ENCODE results near the gene GAL3ST2. TPM values are rescaled to one million over a fixed set of nuclear protein-coding genes. Genes with fewer than 3 reads are reported as not detected.
"Not testable (repeated sequence)": the region's sequence is repeated elsewhere in the genome, so short reads cannot be mapped to it uniquely, and the experiment has no call there.

The GAL3ST2 gene
- total RNA-seq, 1 donor from 2014 or later, result 1.3 TPM

DNA sequence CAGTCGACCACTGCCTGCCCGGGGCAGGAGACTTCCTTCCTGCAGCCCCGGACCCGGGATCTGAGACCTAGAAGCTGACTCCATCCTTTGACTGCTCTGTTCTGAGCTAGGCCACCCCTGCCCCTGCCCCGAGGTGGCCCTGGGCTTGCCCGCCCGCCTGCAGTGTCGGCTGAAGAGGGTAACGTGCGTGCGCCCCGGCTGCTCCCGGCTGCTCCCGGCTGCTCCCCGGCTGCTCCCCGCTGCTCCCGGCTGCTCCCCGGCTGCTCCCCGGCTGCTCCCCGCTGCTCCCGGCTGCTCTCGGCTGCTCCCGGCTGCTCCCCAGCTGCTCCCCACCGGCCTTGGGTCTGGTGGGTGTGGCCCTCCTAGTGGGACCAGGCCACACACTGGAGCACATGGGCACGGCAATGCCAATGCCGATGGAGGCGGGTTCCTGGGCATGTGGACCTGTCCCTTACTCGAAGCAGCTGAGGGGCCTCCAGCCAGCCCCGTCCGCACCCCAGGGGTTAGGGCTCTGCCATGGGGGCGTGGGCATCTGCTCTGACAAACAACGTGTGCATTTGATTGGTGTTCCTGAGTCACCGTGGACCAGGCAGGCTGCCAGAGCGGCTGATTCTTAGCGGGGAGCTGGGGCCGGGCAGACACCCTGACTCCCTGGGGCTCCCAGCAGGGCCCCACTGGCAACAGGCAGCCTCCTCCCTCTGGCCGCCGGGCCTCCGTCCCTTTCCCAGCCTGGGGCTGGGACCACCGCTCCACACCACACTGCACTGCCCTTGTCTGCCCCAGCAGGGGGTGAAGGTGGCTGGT lies 2.0 kb upstream of the GAL3ST2 start:
- Mint-ChIP-seq H3K27me3 (ENCODE audit: low read depth) (no peaks in the 10 kb centered on the region), H3K4me1 (ENCODE audit: low read depth) (peaks cover 5% of the 10 kb centered on the region), H3K9me3 (no peaks in the 10 kb centered on the region), H3K36me3 (ENCODE audit: low read depth) (no peaks in the 10 kb centered on the region), H3K4me3 (ENCODE audit: low read depth) (no peak overlapping the region), H3K27ac (no peak overlapping the region)
- DNase-seq (ENCODE audit: low spot score), result no peak
- intact Hi-C loops (cut with micrococcal nuclease), result no loop called here

DNA sequence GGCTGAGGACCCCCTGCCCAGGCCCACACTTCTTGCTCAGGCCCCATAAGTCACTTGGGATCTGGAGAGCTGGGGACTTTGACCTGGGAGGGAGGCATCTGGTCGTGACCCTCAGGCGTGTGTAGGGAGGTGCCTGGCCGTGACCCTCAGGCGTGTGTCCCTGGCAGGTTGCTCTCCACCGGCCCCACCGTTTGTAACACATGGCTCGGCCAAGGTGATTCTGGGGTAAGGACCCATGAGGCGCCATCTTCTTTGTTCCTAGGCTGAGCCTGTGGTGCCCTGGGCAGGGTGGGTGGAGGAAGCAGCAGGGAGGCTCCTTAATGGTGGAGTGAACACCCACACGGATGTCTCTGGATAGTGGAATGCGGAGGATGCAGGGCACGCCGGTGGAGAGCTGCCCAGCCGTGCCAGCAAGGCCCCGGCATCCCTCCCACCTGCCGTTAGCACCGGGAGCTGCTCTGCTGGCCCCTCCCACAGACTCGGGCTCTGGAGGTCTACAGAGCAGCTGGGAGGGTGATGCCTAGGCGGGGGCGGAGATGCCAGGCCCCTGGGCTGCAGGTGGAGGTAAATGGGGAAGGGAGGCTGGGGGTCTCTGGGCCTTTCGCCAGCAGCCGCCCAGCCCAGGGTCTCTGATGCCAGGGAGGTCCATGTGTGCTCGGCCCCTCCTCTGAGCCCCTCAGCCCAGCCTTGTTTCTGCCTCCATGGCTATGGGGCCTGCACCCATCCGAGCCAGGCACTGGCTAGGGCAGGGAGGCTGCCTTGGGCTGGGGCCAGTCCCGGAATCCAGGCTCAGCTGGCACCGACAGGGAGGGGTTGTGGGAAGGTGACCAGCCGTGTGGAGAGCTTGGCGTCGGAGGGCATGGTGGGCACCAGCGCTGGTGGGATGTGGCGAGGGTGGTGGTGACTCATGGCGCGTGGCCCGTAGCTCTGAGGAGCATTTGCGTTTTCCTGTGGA lies 1.1 kb upstream of the GAL3ST2 start:
- intact Hi-C loops (cut with micrococcal nuclease), result no loop called here
- peaks cover 5% of the 10 kb centered on the region for H3K4me1 Mint-ChIP-seq (ENCODE audit: low read depth)
- peaks cover under 1% of the 10 kb centered on the region for H3K9me3 Mint-ChIP-seq
- no peak overlapping the region for H3K27ac Mint-ChIP-seq
- H3K4me3 Mint-ChIP-seq (ENCODE audit: low read depth), result no peak overlapping the region
- no peaks in the 10 kb centered on the region for H3K27me3 Mint-ChIP-seq (ENCODE audit: low read depth)
- no peaks in the 10 kb centered on the region for H3K36me3 Mint-ChIP-seq (ENCODE audit: low read depth)
- no peak for DNase-seq (ENCODE audit: low spot score)

DNA sequence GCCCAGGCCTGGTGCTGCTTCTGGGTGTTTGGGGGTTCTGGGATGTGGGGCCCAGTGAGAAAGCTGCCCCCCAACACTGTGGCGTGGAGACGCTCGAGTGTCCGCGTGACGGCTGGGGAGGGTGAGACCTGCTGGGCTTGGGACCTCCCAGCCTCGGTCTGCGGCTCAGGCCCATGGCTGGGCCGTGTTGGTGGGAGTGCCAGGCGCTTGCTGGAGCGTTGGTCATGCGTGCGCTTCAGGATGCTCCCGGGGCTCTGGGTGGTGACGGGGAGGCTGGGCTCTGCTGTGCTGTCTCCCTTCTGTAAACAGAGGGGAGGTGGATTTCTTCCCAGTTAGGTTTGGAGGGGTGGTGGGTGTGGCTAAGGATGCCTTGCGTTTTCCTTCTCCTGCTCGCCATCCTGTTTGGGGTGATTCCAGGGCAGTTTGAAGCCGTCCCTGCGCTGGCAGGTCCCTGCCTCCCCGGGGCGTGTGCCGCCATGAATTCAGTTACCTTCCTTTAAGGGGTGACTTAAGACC lies 606 bp downstream of the GAL3ST2 start:
- Mint-ChIP-seq H3K4me3 (ENCODE audit: low read depth) (no peak overlapping the region), H3K9me3 (peaks cover 9% of the 10 kb centered on the region)
- no peak for DNase-seq (ENCODE audit: low spot score)

DNA sequence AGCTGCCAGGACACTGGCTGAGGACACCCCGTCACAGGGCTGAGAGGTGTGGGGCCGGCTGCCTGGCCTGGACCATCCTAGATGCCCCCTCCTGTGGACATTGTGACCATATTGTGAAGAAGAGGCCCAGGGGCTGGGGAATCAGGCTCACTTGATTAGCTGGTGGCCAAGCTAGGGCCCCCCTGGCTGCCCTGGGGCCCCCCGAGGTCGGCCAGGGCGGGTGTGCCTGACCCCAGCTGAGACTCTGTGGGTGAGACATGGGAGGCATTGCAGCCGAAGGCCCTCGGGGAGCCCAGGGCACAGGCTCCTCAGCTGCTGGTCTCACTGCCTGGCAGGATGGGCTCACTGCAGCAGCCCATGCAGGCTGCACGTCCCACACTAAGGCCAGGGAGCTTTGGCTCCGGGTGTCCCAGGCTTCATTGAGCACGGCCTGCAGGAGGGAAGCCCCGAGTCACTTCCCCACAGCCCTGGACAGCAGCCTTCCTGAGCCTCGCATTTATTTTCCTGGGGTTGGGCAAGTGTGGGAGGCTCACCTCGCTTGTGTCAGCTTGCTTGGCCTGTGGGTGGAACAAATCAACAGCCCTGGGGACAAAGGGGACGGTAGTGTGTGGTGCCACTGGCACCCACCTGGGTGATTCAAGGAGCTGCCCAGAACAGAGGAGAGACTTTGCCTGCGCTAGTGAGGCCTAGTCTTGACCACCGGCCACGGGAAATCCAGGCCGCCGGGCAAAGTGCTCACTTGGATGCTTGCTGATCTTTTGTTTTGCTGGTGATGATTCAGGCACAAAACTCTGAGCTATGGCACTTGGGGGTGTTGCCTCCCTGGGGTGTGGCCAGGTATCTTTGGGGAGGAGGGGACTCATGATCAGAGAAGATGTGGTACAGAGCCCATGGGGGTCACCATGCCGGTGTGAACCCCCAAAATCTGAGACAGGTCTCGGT lies 1.3 kb downstream of the GAL3ST2 start:
- intact Hi-C loops (cut with micrococcal nuclease), result no loop called here
- no peak for DNase-seq (ENCODE audit: low spot score)
- H3K4me1 Mint-ChIP-seq (ENCODE audit: low read depth), result no peaks in the 10 kb centered on the region
- H3K4me3 Mint-ChIP-seq (ENCODE audit: low read depth), result no peak overlapping the region
- H3K27ac Mint-ChIP-seq, result no peak overlapping the region
- no peaks in the 10 kb centered on the region for H3K36me3 Mint-ChIP-seq (ENCODE audit: low read depth)
- no peaks in the 10 kb centered on the region for H3K27me3 Mint-ChIP-seq (ENCODE audit: low read depth)
- peaks cover 12% of the 10 kb centered on the region for H3K9me3 Mint-ChIP-seq

More for the DNA sequence above, 606 bp downstream of the GAL3ST2 start:
- peaks cover under 1% of the 10 kb centered on the region for H3K4me1 Mint-ChIP-seq (ENCODE audit: low read depth)
- no peak overlapping the region for H3K27ac Mint-ChIP-seq
- H3K36me3 Mint-ChIP-seq (ENCODE audit: low read depth), result no peaks in the 10 kb centered on the region
- H3K27me3 Mint-ChIP-seq (ENCODE audit: low read depth), result no peaks in the 10 kb centered on the region
- intact Hi-C loops (cut with micrococcal nuclease), result no loop called here

DNA sequence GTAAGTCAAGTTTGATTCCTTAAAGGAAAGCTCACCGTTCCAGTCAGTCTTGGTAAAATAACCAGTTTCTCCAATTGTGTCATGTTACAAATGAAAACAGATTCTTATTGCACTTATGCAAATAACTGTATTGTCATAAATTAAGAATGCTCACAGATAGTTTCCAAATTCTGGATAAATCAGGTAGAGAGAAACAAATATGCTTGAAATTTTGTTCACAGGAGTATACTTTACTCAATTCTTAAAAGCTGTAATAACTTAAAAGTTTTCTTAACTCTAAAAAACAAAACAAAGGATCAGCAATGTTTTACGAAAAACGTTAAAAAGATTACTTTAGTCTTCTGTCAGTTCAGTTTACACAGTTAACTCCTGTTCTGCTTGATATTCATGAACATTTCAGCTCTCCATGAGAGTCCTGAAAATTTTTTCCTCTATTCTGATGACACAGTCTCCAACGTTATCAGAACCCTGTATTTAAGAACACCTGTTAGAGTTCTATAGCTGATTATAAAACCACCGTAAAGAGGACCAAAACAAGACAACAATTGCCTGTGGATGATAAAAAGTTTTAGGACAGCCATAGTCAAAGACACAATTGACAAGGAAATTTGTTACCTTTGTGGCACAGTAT lies 4.4 kb downstream of the GAL3ST2 start:
- no peaks in the 10 kb centered on the region for H3K36me3 Mint-ChIP-seq (ENCODE audit: low read depth)
- no peaks in the 10 kb centered on the region for H3K27me3 Mint-ChIP-seq (ENCODE audit: low read depth)
- no peak overlapping the region for H3K27ac Mint-ChIP-seq
- DNase-seq (ENCODE audit: low spot score), result no peak
- peaks cover 16% of the 10 kb centered on the region for H3K9me3 Mint-ChIP-seq
- intact Hi-C loops (cut with micrococcal nuclease), result no loop called here
- H3K4me3 Mint-ChIP-seq (ENCODE audit: low read depth), result no peak overlapping the region
- H3K4me1 Mint-ChIP-seq (ENCODE audit: low read depth), result no peaks in the 10 kb centered on the region

DNA sequence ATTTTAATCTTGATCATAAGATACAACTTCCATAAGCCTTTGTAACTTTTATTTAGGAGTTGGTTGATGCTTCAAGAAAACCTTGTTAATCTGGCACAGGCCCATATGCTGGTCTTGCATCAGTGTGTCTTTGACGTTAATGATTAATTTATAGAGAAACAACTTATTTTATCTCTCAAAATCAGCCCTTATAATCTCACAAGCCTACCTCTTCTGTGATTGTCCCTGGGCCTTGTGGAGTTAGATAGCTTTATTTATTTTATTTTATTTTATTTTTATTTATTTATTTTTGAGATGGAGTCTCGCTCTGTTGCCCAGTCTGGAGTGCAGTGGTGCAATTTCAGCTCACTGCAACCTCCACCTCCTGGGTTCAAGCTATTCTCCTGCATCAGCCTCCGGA lies 5.4 kb downstream of the GAL3ST2 start:
- H3K27ac Mint-ChIP-seq; H3K36me3 Mint-ChIP-seq (ENCODE audit: low read depth); DNase-seq (ENCODE audit: low spot score); H3K4me3 Mint-ChIP-seq (ENCODE audit: low read depth); H3K4me1 Mint-ChIP-seq (ENCODE audit: low read depth); H3K27me3 Mint-ChIP-seq (ENCODE audit: low read depth); intact Hi-C loops (cut with micrococcal nuclease): not testable (repeated sequence)
- H3K9me3 Mint-ChIP-seq, result peaks cover 19% of the 10 kb centered on the region

DNA sequence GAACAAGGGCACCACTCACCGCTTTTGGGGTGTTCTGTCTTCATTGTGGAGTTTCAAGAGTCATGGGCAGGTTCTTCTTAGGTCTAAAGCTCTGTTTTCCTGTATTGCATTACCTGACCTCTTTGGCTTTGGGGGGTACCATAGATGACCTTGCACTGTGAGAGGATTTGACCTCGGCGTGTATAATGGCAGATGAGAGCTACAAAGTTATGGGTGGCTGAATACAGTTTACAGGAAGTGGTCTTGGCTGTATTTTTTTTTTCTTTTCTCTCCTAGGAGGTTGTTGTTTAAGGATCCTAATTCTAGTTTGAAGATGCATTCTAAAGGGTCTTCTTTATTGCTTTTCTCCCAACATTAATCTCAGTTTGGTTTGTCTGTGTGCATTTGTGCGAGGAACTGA lies 11.5 kb downstream of the GAL3ST2 start:
- peaks cover 11% of the 10 kb centered on the region for H3K36me3 Mint-ChIP-seq (ENCODE audit: low read depth)
- H3K27ac Mint-ChIP-seq, result peak overlapping the region; percentile 72
- H3K4me1 Mint-ChIP-seq (ENCODE audit: low read depth), result peaks cover 15% of the 10 kb centered on the region
- peaks cover 1% of the 10 kb centered on the region for H3K27me3 Mint-ChIP-seq (ENCODE audit: low read depth)
- intact Hi-C loops (cut with micrococcal nuclease), result no loop called here
- no peak for DNase-seq (ENCODE audit: low spot score)
- H3K4me3 Mint-ChIP-seq (ENCODE audit: low read depth), result no peak overlapping the region
- H3K9me3 Mint-ChIP-seq, result peaks cover 41% of the 10 kb centered on the region

DNA sequence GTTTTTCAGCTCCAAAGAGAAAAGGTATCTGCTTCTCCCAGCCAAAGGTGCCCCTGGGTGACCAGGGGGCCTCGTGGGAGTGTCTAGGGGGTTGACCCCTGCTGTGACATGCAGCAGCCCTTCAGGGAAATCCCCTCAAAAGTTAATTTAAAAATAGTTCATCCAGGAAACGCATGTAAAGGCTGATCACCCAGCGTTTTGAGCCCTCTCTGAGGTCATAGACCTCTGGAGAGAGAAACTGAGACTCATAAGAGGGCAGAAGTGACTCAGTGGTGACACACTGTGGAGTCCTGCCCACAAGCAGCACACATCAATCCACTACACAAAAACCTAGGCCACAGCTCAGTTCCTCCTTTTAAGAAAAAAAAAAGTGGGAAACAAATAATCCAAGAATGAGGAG lies 11.9 kb downstream of the GAL3ST2 start:
- H3K27me3 Mint-ChIP-seq (ENCODE audit: low read depth), result peaks cover 1% of the 10 kb centered on the region

DNA sequence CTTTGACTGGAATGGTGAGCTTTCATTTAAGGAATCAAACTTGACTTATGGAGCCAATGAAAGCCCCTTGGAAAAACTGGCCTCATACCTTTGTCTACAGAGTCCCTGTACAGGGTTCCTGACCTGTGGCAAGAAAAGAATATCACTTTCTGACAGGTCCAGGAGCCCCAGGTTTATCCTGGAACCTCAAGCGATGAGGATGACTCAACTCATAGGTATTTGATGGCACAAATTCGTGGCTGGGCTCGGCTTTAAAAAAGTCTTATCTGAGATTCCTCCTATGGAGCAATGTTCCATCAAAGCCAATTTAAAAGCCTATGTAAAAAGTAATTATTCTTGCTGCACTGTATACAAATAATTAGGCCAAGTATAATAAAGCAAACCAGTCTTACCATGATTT lies 14.8 kb downstream of the GAL3ST2 start:
- H3K27me3 Mint-ChIP-seq (ENCODE audit: low read depth); DNase-seq (ENCODE audit: low spot score); H3K27ac Mint-ChIP-seq; intact Hi-C loops (cut with micrococcal nuclease); H3K4me3 Mint-ChIP-seq (ENCODE audit: low read depth): not testable (repeated sequence)
- peaks cover 43% of the 10 kb centered on the region for H3K9me3 Mint-ChIP-seq
- H3K4me1 Mint-ChIP-seq (ENCODE audit: low read depth), result peaks cover 15% of the 10 kb centered on the region
- H3K36me3 Mint-ChIP-seq (ENCODE audit: low read depth), result peaks cover 11% of the 10 kb centered on the region

More for the DNA sequence above, 11.9 kb downstream of the GAL3ST2 start:
- Mint-ChIP-seq H3K27ac (peak overlapping the region; percentile 72), H3K9me3 (peaks cover 41% of the 10 kb centered on the region), H3K4me3 (ENCODE audit: low read depth) (no peak overlapping the region), H3K36me3 (ENCODE audit: low read depth) (peaks cover 11% of the 10 kb centered on the region), H3K4me1 (ENCODE audit: low read depth) (peaks cover 15% of the 10 kb centered on the region)
- intact Hi-C loops (cut with micrococcal nuclease), result no loop called here
- DNase-seq (ENCODE audit: low spot score), result no peak

DNA sequence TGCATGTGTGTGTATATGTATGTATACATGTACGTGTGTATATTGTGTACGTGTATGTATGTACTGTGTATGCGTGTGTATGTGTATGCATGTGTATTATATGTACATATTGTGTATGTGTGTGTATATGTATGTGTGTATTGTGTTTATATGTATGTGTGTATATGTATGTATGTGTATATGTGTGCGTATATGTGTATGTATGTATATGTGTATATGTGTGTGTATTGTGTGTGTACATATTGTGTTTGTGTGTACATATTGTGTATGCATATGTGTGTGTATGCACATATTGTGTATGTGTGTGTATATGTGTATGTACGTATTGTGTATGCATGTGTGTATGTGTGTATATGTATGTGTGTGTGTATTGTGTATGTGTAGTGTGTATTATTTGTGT lies 16.8 kb downstream of the GAL3ST2 start:
- H3K4me1 Mint-ChIP-seq (ENCODE audit: low read depth), result peaks cover 7% of the 10 kb centered on the region
- H3K4me3 Mint-ChIP-seq (ENCODE audit: low read depth), result no peak overlapping the region
- intact Hi-C loops (cut with micrococcal nuclease), result no loop called here
- no peak overlapping the region for H3K27ac Mint-ChIP-seq
- peaks cover 30% of the 10 kb centered on the region for H3K9me3 Mint-ChIP-seq
- no peaks in the 10 kb centered on the region for H3K27me3 Mint-ChIP-seq (ENCODE audit: low read depth)
- no peak for DNase-seq (ENCODE audit: low spot score)
- peaks cover 6% of the 10 kb centered on the region for H3K36me3 Mint-ChIP-seq (ENCODE audit: low read depth)

DNA sequence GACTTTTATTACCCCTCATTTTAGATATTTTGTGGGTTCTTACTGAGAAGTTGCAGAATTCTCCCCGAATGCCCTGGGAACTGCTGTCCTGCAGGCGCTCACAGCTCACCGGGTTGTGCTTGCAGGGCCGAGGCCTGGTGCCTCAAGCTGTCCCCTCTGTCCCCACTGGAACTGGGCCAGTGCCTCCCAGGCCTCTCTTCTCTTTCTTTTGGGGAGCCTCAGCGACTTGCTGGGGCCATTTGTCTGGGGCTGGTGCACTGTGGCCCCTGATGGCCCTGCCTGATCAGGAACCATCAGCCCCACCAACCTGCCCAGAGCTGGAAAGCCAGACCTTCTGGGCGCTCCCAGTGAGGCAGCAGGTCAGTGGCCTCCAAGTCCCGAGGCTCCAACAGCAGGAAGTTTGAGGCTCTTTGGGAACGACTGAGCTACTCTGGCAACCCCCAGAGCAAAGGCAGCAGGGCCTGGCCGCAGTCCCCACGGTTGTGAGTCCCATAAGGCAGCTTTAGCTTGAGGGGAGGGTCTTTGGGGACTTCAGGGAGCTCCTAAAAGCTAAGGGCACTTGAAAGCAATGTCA lies 17.7 kb downstream of the GAL3ST2 start:
- no peaks in the 10 kb centered on the region for H3K36me3 Mint-ChIP-seq (ENCODE audit: low read depth)
- intact Hi-C loops (cut with micrococcal nuclease), result no loop called here
- H3K9me3 Mint-ChIP-seq, result peaks cover 20% of the 10 kb centered on the region

More for the DNA sequence above, 17.7 kb downstream of the GAL3ST2 start:
- DNase-seq (ENCODE audit: low spot score), result no peak
- Mint-ChIP-seq H3K4me3 (ENCODE audit: low read depth) (no peak overlapping the region), H3K4me1 (ENCODE audit: low read depth) (no peaks in the 10 kb centered on the region), H3K27ac (no peak overlapping the region), H3K27me3 (ENCODE audit: low read depth) (no peaks in the 10 kb centered on the region)
